Measurements from ENCODE around the gene APCDD1.

DNA sequence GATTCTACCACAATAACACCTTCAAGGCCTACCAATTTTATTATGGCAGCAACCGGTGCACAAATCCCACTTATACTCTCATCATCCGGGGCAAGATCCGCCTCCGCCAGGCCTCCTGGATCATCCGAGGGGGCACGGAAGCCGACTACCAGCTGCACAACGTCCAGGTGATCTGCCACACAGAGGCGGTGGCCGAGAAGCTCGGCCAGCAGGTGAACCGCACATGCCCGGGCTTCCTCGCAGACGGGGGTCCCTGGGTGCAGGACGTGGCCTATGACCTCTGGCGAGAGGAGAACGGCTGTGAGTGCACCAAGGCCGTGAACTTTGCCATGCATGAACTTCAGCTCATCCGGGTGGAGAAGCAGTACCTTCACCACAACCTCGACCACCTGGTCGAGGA is 17.1 kb downstream of the APCDD1 start:
- no peak for TF ChIP-seq CTCF (IDR thresholded peaks at IDR 0.05)
- no peak for TF ChIP-seq ZFX (IDR thresholded peaks at IDR 0.05; ENCODE audit: borderline replicate concordance)
